Measurements from ENCODE around the gene CDC42SE2. TPM values are rescaled to one million over a fixed set of nuclear protein-coding genes. Genes with fewer than 3 reads are reported as not detected.

The CDC42SE2 gene
- total and polyA plus RNA-seq, 2 experiments from 2014 or later = 24.2 to 36.2 TPM

- no peak for TF ChIP-seq ZNF462 (CRISPR knock-in tag; IDR thresholded peaks at IDR 0.05)
Measured at GRCh38 chr5:131268758-131269370, 5.0 kb downstream of the CDC42SE2 start (continued).

- TF ChIP-seq EZH2 (IDR thresholded peaks at IDR 0.05; ENCODE audit: low read depth, unreplicated experiment) (no peak), ZNF331 (CRISPR knock-in tag; IDR thresholded peaks at IDR 0.05; ENCODE audit: low read depth) (no peak), NANOG (IDR thresholded peaks at IDR 0.05; ENCODE audit: borderline replicate concordance) (no peak), ETS1 (IDR thresholded peaks at IDR 0.05) (no peak), ZNF462 (CRISPR knock-in tag; IDR thresholded peaks at IDR 0.05) (no peak), JUNB (IDR thresholded peaks at IDR 0.05; ENCODE audit: unreplicated experiment) (no peak)
- Histone ChIP-seq H3K27me3 (ENCODE audit: insufficient read depth) (no peaks in the 10 kb centered on the region), H3K4me1 (ENCODE audit: insufficient read depth) (peaks cover 8% of the 10 kb centered on the region; the same call in 1 of the 2 replicates), H3K4me3 (no peak overlapping the region), H3K79me2 (replicated peaks; ENCODE audit: insufficient read depth) (peaks cover 81% of the 10 kb centered on the region), H3K36me3 (ENCODE audit: insufficient read depth) (no peaks in the 10 kb centered on the region), H3K4me2 (no peak overlapping the region), H3K9me2 (ENCODE audit: insufficient read depth) (no peaks in the 10 kb centered on the region), H3K27ac (ENCODE audit: low read depth) (no peak overlapping the region), H4K20me1 (replicated peaks; ENCODE audit: insufficient read depth) (peaks cover 7% of the 10 kb centered on the region), H2AFZ (no peak overlapping the region), H3F3A (replicated peaks; ENCODE audit: low read depth) (no peaks in the 10 kb centered on the region)
- Mint-ChIP-seq H3K9me3 (no peaks in the 10 kb centered on the region), H3K27ac (peak overlapping the region; percentile 22; the same call in 1 of the 2 replicates), H3K36me3 (ENCODE audit: low read depth) (no peaks in the 10 kb centered on the region), H3K27me3 (ENCODE audit: insufficient read depth, low read depth, poor library complexity) (no peaks in the 10 kb centered on the region), H3K4me1 (peaks cover 13% of the 10 kb centered on the region), H3K4me3 (no peak overlapping the region)
- no peak for DNase-seq (ENCODE audit: low spot score)
- no peak for ATAC-seq
Measured at GRCh38 chr5:131270809-131271208, 7.0 kb downstream of the CDC42SE2 start.
